HG02870 (cell line): Measurements from ENCODE around the gene SREK1.
"Not testable (repeated sequence)": the region's sequence is repeated elsewhere in the genome, so short reads cannot be mapped to it uniquely, and the experiment has no call there.

Experiments
- ATAC-seq: cut with Tn5 transposase; IDR thresholded peaks from one replicate; pipeline ENCODE4 v1.9.1; 2021; ENCODE audit warnings: mild to moderate bottlenecking, moderate library complexity; ENCODE audit not compliant: unreplicated experiment

The SREK1 gene

GRCh38 chr5:66222455-66222854 is 78.4 kb downstream of the SREK1 start:
- peak; percentile 83 for ATAC-seq

GRCh38 chr5:66222896-66223295 is 78.8 kb downstream of the SREK1 start:
- not testable (repeated sequence) for ATAC-seq

GRCh38 chr5:66223637-66224036 is 79.5 kb downstream of the SREK1 start:
- no peak for ATAC-seq

- ATAC-seq, result no peak
Observed at GRCh38 chr5:66224274-66224673, 80.2 kb downstream of the SREK1 start.

- no peak for ATAC-seq
Observed at GRCh38 chr5:66224773-66225553, 80.9 kb downstream of the SREK1 start.

- no peak for ATAC-seq
Observed at GRCh38 chr5:66230551-66230950, 86.5 kb downstream of the SREK1 start.

- ATAC-seq, result no peak
Observed at GRCh38 chr5:66231508-66231907, 87.4 kb downstream of the SREK1 start.

- ATAC-seq, result no peak
Observed at GRCh38 chr5:66232275-66232674, 88.2 kb downstream of the SREK1 start.

- ATAC-seq, result no peak
Observed at GRCh38 chr5:66232706-66233445, 88.8 kb downstream of the SREK1 start.
